Naive B cell (primary cell): ENCODE measurements around the gene GMDS. TPM values are rescaled to one million over a fixed set of nuclear protein-coding genes. Genes with fewer than 3 reads are reported as not detected.

Experiments used
- ATAC-seq, 2 donors: fragments of 150-1000 bp; cut with Tn5 transposase; 2 replicates each; pipeline ENCODE4 v1.10.0; 2021; ENCODE audit warnings: low read depth in 2 of 2, mild to moderate bottlenecking in 2 of 2, moderate library complexity in 2 of 2
- DNase-seq: peaks from one replicate; pipeline ENCODE4 v3.0.0; 2022
- H3K27ac Mint-ChIP-seq, 6 donors: one replicate each; pipeline ENCODE4 v1.8.0; 2020 to 2022; ENCODE audit warnings: mild to moderate bottlenecking in 6 of 6, mixed read lengths in 6 of 6, moderate library complexity in 5 of 6, inconsistent platforms in 2 of 6
- H3K27me3 Mint-ChIP-seq, 3 donors: one replicate each; pipeline ENCODE4 v1.8.0; 2021 to 2022; ENCODE audit warnings: mixed read lengths in 3 of 3, mild to moderate bottlenecking in 1 of 3
- H3K36me3 Mint-ChIP-seq, 2 donors: one replicate each; pipeline ENCODE4 v1.8.0; 2020 to 2022; ENCODE audit warnings: mixed read lengths in 2 of 2, inconsistent platforms in 1 of 2, mild to moderate bottlenecking in 1 of 2
- H3K4me1 Mint-ChIP-seq, 3 donors: one replicate each; pipeline ENCODE4 v1.8.0; 2020 to 2022; ENCODE audit warnings: mixed read lengths in 3 of 3, inconsistent platforms in 1 of 3, mild to moderate bottlenecking in 1 of 3, moderate library complexity in 1 of 3
- H3K4me3 Mint-ChIP-seq, 8 donors: one replicate each; pipeline ENCODE4 v1.8.0; 2020 to 2022; ENCODE audit warnings: mild to moderate bottlenecking in 8 of 8, mixed read lengths in 8 of 8, moderate library complexity in 8 of 8, inconsistent platforms in 2 of 8
- H3K9me3 Mint-ChIP-seq, 7 donors: one replicate each; pipeline ENCODE4 v1.8.0; 2020 to 2022; ENCODE audit warnings: mixed read lengths in 7 of 7, mild to moderate bottlenecking in 5 of 7, inconsistent platforms in 2 of 7, moderate library complexity in 1 of 7
- polyA plus RNA-seq, 6 donors: library from polyadenylated mRNA; unstranded; fragments of 300-500 nt; fragmentation: Illumina TruSeq; gene quantifications; one replicate each; pipeline ENCODE4 v1.2.3, GENCODE V29; 2021; ENCODE audit warnings: low read depth in 6 of 6

The GMDS gene
- polyA plus RNA-seq, 6 donors from 2014 or later: 12.7 to 23.3 (median 14.7) TPM

DNA sequence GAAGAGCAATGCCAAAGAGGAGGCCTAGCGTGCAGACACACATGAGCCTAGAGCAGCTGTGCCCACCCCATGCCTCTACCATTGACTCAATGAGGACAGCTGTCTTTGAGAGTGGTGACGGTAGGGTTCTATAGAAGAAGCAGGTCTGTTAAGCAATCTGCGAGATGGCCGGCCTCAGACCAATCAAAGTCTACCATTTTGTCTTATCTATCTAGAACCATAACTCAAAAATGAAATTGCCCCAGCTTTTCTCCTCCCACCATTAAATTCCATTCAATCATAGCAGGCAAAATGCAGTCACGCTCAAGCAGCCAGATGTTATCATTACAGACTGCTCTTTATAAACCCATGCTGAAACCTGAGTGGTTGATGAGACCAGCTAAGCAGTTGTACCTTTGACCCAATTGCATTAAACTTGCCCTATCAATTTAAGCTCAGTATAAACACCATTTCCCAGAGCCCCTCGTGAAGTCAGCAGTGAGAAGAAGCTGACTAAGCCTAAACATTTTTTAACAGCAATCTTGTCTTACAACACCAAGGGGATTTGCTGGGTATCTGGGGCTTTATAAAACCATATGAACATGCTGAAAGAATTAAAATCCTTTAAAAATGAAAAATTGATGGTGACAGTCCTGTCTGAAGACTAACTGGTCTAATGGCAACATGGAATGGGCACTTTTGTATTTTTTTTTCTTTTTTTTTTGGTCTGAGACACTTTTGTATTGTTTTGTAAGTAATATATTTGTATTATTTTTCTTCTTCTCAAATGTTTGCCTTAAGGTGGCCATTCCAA lies 578.2 kb downstream of the GMDS start:
- Mint-ChIP-seq H3K27ac (no peak overlapping the region), H3K36me3 (peaks cover 6% of the 10 kb centered on the region in 2 donors), H3K9me3 (no peaks in the 10 kb centered on the region), H3K4me1 (peaks cover 17 to 27% (median 18%) of the 10 kb centered on the region in 3 donors), H3K4me3 (no peak overlapping the region), H3K27me3 (peaks cover 21 to 32% (median 29%) of the 10 kb centered on the region in 3 donors)
- DNase-seq (no peak), ATAC-seq (no peak)

GRCh38 chr6:1665214-1665613 lies 580.2 kb downstream of the GMDS start:
- Mint-ChIP-seq H3K27ac (peak overlapping the region in 4 of 6 donors; percentile 2 to 73 (median 26)), H3K9me3 (no peaks in the 10 kb centered on the region), H3K27me3 (peaks cover 41 to 52% (median 44%) of the 10 kb centered on the region in 3 donors), H3K4me3 (peak overlapping the region in 1 of 8 donors; percentile 5), H3K36me3 (peaks cover 6% of the 10 kb centered on the region in 2 donors), H3K4me1 (peaks cover 17 to 27% (median 18%) of the 10 kb centered on the region in 3 donors)
- ATAC-seq (peak; percentile 96), DNase-seq (peak; percentile 62)

GRCh38 chr6:1664329-1664728 lies 581.1 kb downstream of the GMDS start:
- Mint-ChIP-seq H3K27ac (peak overlapping the region in 1 of 6 donors; percentile 74), H3K4me1 (peaks cover 17 to 31% (median 18%) of the 10 kb centered on the region in 3 donors)

GRCh38 chr6:1663511-1663910 lies 581.9 kb downstream of the GMDS start:
- Mint-ChIP-seq H3K4me1 (peaks cover 17 to 32% (median 18%) of the 10 kb centered on the region in 3 donors), H3K27ac (peak overlapping the region in 2 of 6 donors; percentile 56 to 90), H3K27me3 (peaks cover 36 to 53% (median 43%) of the 10 kb centered on the region in 3 donors), H3K36me3 (peaks cover 6% of the 10 kb centered on the region in 2 donors), H3K9me3 (no peaks in the 10 kb centered on the region), H3K4me3 (no peak overlapping the region)
- ATAC-seq (no peak), DNase-seq (no peak)

More at GRCh38 chr6:1664329-1664728, 581.1 kb downstream of the GMDS start:
- DNase-seq: no peak
- Mint-ChIP-seq H3K27me3 (peaks cover 44 to 56% (median 48%) of the 10 kb centered on the region in 3 donors), H3K36me3 (peaks cover 6% of the 10 kb centered on the region in 2 donors), H3K9me3 (no peaks in the 10 kb centered on the region), H3K4me3 (no peak overlapping the region)
- no peak for ATAC-seq

GRCh38 chr6:1662534-1662933 lies 582.9 kb downstream of the GMDS start:
- no peak overlapping the region for H3K27ac Mint-ChIP-seq
- H3K4me1 Mint-ChIP-seq: peaks cover 17 to 34% (median 18%) of the 10 kb centered on the region in 3 donors
- H3K36me3 Mint-ChIP-seq: peaks cover 6 to 12% of the 10 kb centered on the region in 2 donors
- DNase-seq (no peak), ATAC-seq (no peak)
- H3K4me3 Mint-ChIP-seq: no peak overlapping the region
- no peaks in the 10 kb centered on the region for H3K9me3 Mint-ChIP-seq
- peaks cover 35 to 61% (median 49%) of the 10 kb centered on the region in 3 donors for H3K27me3 Mint-ChIP-seq

- Mint-ChIP-seq H3K4me3 (no peak overlapping the region), H3K36me3 (peaks cover 6% of the 10 kb centered on the region in 2 donors), H3K27ac (peak overlapping the region in 2 of 6 donors; percentile 15 to 62), H3K27me3 (peaks cover 35 to 63% (median 48%) of the 10 kb centered on the region in 3 donors), H3K4me1 (peaks cover 0 to 22% (median 5%) of the 10 kb centered on the region in 3 donors), H3K9me3 (no peaks in the 10 kb centered on the region)
- DNase-seq (no peak), ATAC-seq (no peak)
Observed at GRCh38 chr6:1659816-1660215, 585.6 kb downstream of the GMDS start.

DNA sequence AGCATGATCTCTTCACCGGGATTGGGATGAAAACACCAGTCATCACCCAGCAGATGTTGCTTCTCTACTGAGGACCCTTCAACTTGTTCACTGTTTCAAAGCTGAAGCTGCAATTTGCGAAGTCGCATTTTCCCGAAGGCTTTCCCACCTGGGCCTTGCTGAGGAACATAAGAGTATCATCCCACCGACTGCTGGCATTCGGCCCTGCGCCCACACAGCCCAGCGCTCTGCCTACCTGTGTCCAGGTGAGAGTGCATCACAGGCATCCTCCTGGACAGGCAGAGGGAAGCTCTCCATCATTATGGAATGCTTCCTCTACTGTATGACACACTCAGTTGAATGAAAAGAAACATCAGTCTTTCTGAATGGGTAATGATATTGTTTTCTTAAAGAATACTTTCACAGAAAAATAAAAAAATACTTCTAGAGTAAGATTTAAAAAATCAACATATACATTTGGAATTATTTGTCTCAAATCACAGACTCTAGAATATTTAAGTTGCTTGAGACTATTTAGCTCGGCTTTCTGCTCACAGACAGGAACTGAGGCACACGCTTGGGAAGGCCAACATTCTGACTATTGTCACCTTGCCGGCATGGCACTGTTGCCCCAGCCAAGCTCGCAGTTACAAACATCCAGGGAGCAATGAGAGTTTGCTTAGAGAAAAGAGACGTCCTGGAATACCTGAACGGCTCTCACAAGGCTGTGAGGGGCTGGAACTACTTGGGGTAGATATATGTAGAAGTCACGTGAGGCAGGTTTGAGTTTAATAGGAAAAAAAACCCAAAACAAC lies 587.0 kb downstream of the GMDS start:
- DNase-seq: no peak
- H3K9me3 Mint-ChIP-seq: no peaks in the 10 kb centered on the region

DNA sequence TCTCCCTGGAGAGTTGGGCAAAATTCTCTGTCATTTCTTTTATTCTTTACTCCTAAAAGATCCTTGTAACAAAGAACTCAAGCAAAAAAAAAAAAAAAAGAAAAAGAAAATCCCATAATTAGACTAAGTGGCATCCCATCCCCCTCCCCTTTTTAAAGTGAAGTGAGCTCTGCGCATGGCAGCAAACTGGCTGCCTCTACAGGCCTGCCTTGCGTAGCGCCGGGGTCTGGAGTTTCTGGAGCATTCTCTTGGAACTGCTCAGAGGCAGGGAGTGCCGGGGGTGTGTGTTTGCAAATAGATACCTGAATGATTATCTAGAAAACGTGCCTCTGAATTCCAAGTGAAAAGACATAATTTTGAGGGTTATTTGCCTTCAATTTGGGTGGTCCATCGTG lies 587.6 kb downstream of the GMDS start:
- Mint-ChIP-seq H3K4me1 (peaks cover 0 to 12% (median 0%) of the 10 kb centered on the region in 3 donors), H3K36me3 (peaks cover 0 to 15% of the 10 kb centered on the region in 2 donors), H3K27ac (no peak overlapping the region), H3K9me3 (no peaks in the 10 kb centered on the region), H3K27me3 (peaks cover 40 to 53% (median 44%) of the 10 kb centered on the region in 3 donors), H3K4me3 (no peak overlapping the region)
- no peak for DNase-seq
- ATAC-seq: no peak

More for the DNA sequence above, 587.0 kb downstream of the GMDS start:
- Mint-ChIP-seq H3K36me3 (peaks cover 1 to 8% of the 10 kb centered on the region in 2 donors), H3K4me3 (no peak overlapping the region), H3K4me1 (peaks cover 0 to 12% (median 0%) of the 10 kb centered on the region in 3 donors), H3K27me3 (peaks cover 39 to 54% (median 48%) of the 10 kb centered on the region in 3 donors), H3K27ac (peak overlapping the region in 1 of 6 donors; percentile 63)
- no peak for ATAC-seq

GRCh38 chr6:1657116-1657770 lies 588.2 kb downstream of the GMDS start:
- ATAC-seq (no peak), DNase-seq (no peak)
- peaks cover 0 to 15% of the 10 kb centered on the region in 2 donors for H3K36me3 Mint-ChIP-seq
- no peak overlapping the region for H3K27ac Mint-ChIP-seq
- peaks cover 0 to 12% (median 0%) of the 10 kb centered on the region in 3 donors for H3K4me1 Mint-ChIP-seq
- H3K27me3 Mint-ChIP-seq: peaks cover 36 to 50% (median 39%) of the 10 kb centered on the region in 3 donors
- no peaks in the 10 kb centered on the region for H3K9me3 Mint-ChIP-seq
- no peak overlapping the region for H3K4me3 Mint-ChIP-seq

DNA sequence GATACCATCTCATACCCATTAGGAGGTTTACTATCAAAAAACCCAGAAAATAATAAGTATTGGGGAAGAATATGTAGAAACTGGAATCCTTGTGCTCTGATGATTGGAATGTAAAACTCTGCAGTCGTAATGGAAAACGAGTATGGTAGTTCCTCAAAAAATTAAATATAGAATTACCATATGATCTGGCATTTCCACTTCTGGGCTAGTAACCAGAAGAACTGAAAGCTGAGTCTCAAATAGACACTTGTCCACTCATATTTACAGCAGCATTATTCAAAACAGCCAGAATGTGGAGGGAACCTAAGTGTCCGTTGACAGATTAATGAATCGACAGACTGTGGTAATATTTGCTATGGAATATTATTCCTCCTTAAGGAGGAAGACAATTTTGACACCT lies 591.4 kb downstream of the GMDS start:
- ATAC-seq (no peak), DNase-seq (no peak)
- H3K36me3 Mint-ChIP-seq: peaks cover 0 to 15% of the 10 kb centered on the region in 2 donors
- no peak overlapping the region for H3K4me3 Mint-ChIP-seq
- no peaks in the 10 kb centered on the region for H3K9me3 Mint-ChIP-seq
- H3K4me1 Mint-ChIP-seq: peaks cover 0 to 9% (median 0%) of the 10 kb centered on the region in 3 donors
- H3K27me3 Mint-ChIP-seq: peaks cover 13 to 25% (median 17%) of the 10 kb centered on the region in 3 donors
- H3K27ac Mint-ChIP-seq: no peak overlapping the region

GRCh38 chr6:1652842-1653241 lies 592.6 kb downstream of the GMDS start:
- Mint-ChIP-seq H3K4me3 (no peak overlapping the region), H3K27ac (no peak overlapping the region), H3K27me3 (peaks cover 12 to 20% (median 13%) of the 10 kb centered on the region in 3 donors), H3K4me1 (peaks cover 0 to 7% (median 0%) of the 10 kb centered on the region in 3 donors), H3K36me3 (peaks cover 0 to 10% of the 10 kb centered on the region in 2 donors), H3K9me3 (no peaks in the 10 kb centered on the region)
- ATAC-seq: no peak
- DNase-seq: no peak

- H3K36me3 Mint-ChIP-seq: peaks cover 0 to 9% of the 10 kb centered on the region in 2 donors
- peak overlapping the region in 1 of 6 donors; percentile 32 for H3K27ac Mint-ChIP-seq
- ATAC-seq (no peak), DNase-seq (no peak)
- peaks cover 10 to 13% (median 11%) of the 10 kb centered on the region in 3 donors for H3K27me3 Mint-ChIP-seq
- no peaks in the 10 kb centered on the region for H3K4me1 Mint-ChIP-seq
- H3K9me3 Mint-ChIP-seq: no peaks in the 10 kb centered on the region
- H3K4me3 Mint-ChIP-seq: no peak overlapping the region
Observed at GRCh38 chr6:1651362-1651761, 594.0 kb downstream of the GMDS start.
